Neural cell (in vitro differentiated cells): ENCODE data around the gene SOBP. TPM values are rescaled to one million over a fixed set of nuclear protein-coding genes. Genes with fewer than 3 reads are reported as not detected.

Experiments
- H2AFZ ChIP-seq: fragments of 200-600, 300-800 bp; sonication (generic), shearing (Covaris generic); 2 replicates; pipeline ENCODE4 v1.6.0; 2014; ENCODE audit warnings: low read depth, mild to moderate bottlenecking, antibody characterized with exemption, low read length, moderate library complexity
- H3F3A ChIP-seq: fragments of 200-600 bp; shearing (Covaris generic); 2 replicates; pipeline ENCODE4 v1.6.1; 2016; ENCODE audit warnings: mild to moderate bottlenecking, moderate library complexity, mixed read lengths, antibody characterized with exemption, low read length; ENCODE audit not compliant: insufficient read depth, poor library complexity, severe bottlenecking
- H3K27ac ChIP-seq: fragments of 200-600, 300-800 bp; sonication (generic), shearing (Covaris generic); 2 replicates; pipeline ENCODE4 v1.5.1; 2014; ENCODE audit warnings: mild to moderate bottlenecking, low read length, moderate library complexity
- H3K27me3 ChIP-seq: fragments of 300-800, 200-600 bp; sonication (generic), shearing (Covaris generic); 2 replicates; pipeline ENCODE4 v1.6.0; 2014; ENCODE audit warnings: mild to moderate bottlenecking, low read depth, low read length, moderate library complexity; ENCODE audit not compliant: insufficient read depth
- H3K36me3 ChIP-seq: fragments of 300-800, 200-600 bp; sonication (generic), shearing (Covaris generic); 2 replicates; pipeline ENCODE4 v1.5.1; 2014; ENCODE audit warnings: mild to moderate bottlenecking, antibody characterized with exemption, low read length, moderate library complexity; ENCODE audit not compliant: insufficient read depth
- H3K4me2 ChIP-seq: fragments of 300-800, 200-600 bp; sonication (generic), shearing (Covaris generic); 2 replicates; pipeline ENCODE4 v1.6.0; 2014; ENCODE audit warnings: mild to moderate bottlenecking, low read length
- H3K4me3 ChIP-seq: fragments of 300-800, 200-600 bp; sonication (generic), shearing (Covaris generic); 2 replicates; pipeline ENCODE4 v1.5.1; 2014; ENCODE audit warnings: mild to moderate bottlenecking, low read length, moderate library complexity
- H3K79me2 ChIP-seq: fragments of 200-600 bp; shearing (Covaris generic); replicated peaks from 2 replicates; pipeline ENCODE4 v1.6.0; 2014; ENCODE audit warnings: mild to moderate bottlenecking, low read length, moderate library complexity; ENCODE audit not compliant: insufficient read depth
- H3K9ac ChIP-seq: fragments of 300-800, 200-600 bp; sonication (generic), shearing (Covaris generic); 2 replicates; pipeline ENCODE4 v1.6.1; 2016; ENCODE audit warnings: mild to moderate bottlenecking, low read length, mixed read lengths
- H3K9me2 ChIP-seq: fragments of 200-600 bp; shearing (Covaris generic); 2 replicates; pipeline ENCODE4 v1.6.1; 2016; ENCODE audit warnings: mild to moderate bottlenecking, low read length, mixed read lengths; ENCODE audit not compliant: insufficient read depth
- H3K9me3 ChIP-seq: fragments of 200-600, 300-800 bp; sonication (generic), shearing (Covaris generic); 2 replicates; pipeline ENCODE4 v1.6.1; 2016; ENCODE audit warnings: mild to moderate bottlenecking, mixed run types, low read length, moderate library complexity, mixed read lengths
- H4K20me1 ChIP-seq: fragments of 200-600 bp; shearing (Covaris generic); 2 replicates; pipeline ENCODE4 v1.6.1; 2016; ENCODE audit warnings: mild to moderate bottlenecking, mixed run types; ENCODE audit not compliant: insufficient read depth
- EP300 ChIP-seq: fragments of 450-650 bp; conservative IDR thresholded peaks from 2 replicates; pipeline ENCODE4 v1.6.1; 2014; ENCODE audit warnings: antibody characterized with exemption, mild to moderate bottlenecking, moderate library complexity; ENCODE audit not compliant: poor library complexity, severe bottlenecking
- EZH2 ChIP-seq: fragments of 200-600, 300-800 bp; shearing (Covaris generic), sonication (generic); IDR thresholded peaks from 2 replicates; pipeline ENCODE4 v1.6.1; 2014; ENCODE audit warnings: antibody characterized with exemption, low read length, borderline replicate concordance, mild to moderate bottlenecking; ENCODE audit not compliant: insufficient read depth, poor library complexity, severe bottlenecking
- MXI1 ChIP-seq: fragments of 450-650 bp; conservative IDR thresholded peaks from 2 replicates; pipeline ENCODE4 v1.6.1; 2014; ENCODE audit warnings: antibody characterized with exemption, mild to moderate bottlenecking; ENCODE audit not compliant: poor library complexity, severe bottlenecking
- POLR2AphosphoS5 ChIP-seq: IDR thresholded peaks from 2 replicates; pipeline ENCODE4 v1.6.1; 2012
- RAD21 ChIP-seq: fragments of 450-650 bp; conservative IDR thresholded peaks from 2 replicates; pipeline ENCODE4 v1.6.1; 2014; ENCODE audit warnings: antibody characterized with exemption, mild to moderate bottlenecking, moderate library complexity
- SMC3 ChIP-seq: fragments of 450-650 bp; conservative IDR thresholded peaks from 2 replicates; pipeline ENCODE4 v1.6.1; 2014; ENCODE audit warnings: antibody characterized with exemption, mild to moderate bottlenecking, moderate library complexity; ENCODE audit not compliant: poor library complexity
- TAF1 ChIP-seq: IDR thresholded peaks from 2 replicates; pipeline ENCODE4 v1.6.1; 2012; ENCODE audit warnings: low read depth
- polyA plus RNA-seq: library from polyadenylated mRNA; depleted of rRNA; stranded (reverse); fragments of >200 nt; gene quantifications from 2 replicates; pipeline ENCODE4 v1.2.3, GENCODE V29; 2014
- TF ChIP-seq, protein P1 (sequence below): IDR thresholded peaks from 2 replicates; pipeline ENCODE4 v1.6.1; 2012; ENCODE audit warnings: borderline replicate concordance
- TF ChIP-seq, protein P2 (sequence below): fragments of 450-650 bp; IDR thresholded peaks from 2 replicates; pipeline ENCODE4 v1.5.1; 2014; ENCODE audit warnings: antibody characterized with exemption, mild to moderate bottlenecking, moderate library complexity; ENCODE audit not compliant: poor library complexity, severe bottlenecking

The SOBP gene
- polyA plus RNA-seq, 1 donor from 2014 or later, result 16.4 TPM

DNA sequence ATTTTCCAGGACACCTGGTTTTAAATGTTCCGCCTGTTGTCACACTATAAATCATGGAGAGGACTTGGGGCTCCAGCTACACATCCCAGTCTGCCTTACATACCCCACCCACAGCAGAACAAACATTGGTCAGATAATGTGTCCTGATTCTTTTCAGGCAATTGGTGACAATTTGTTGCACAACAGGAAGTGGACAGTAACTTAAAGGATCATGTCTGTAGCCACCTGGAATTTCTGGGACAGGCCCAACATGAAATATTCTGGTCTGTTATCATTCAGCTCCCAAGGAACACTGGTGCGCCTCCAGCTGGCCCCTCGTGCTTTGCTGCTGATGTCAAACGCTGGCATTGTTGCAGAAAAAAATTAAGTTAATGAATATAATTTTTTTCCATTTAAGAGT, 117.2 kb downstream of the SOBP start:
- Histone ChIP-seq H3K79me2 (no peaks in the 10 kb centered on the region), H3K27me3 (no peaks in the 10 kb centered on the region), H3K36me3 (no peaks in the 10 kb centered on the region), H3K4me2 (no peak overlapping the region), H4K20me1 (no peaks in the 10 kb centered on the region), H3K9ac (no peak overlapping the region), H3K9me3 (no peaks in the 10 kb centered on the region), H2AFZ (no peak overlapping the region), H3K4me3 (no peak overlapping the region), H3K9me2 (no peaks in the 10 kb centered on the region), H3F3A (no peaks in the 10 kb centered on the region), H3K27ac (no peak overlapping the region)
- TF ChIP-seq SMC3 (no peak), MXI1 (no peak), EZH2 (no peak), TAF1 (no peak), POLR2AphosphoS5 (no peak), EP300 (no peak), RAD21 (no peak)
- TF ChIP-seq, protein P1, sequence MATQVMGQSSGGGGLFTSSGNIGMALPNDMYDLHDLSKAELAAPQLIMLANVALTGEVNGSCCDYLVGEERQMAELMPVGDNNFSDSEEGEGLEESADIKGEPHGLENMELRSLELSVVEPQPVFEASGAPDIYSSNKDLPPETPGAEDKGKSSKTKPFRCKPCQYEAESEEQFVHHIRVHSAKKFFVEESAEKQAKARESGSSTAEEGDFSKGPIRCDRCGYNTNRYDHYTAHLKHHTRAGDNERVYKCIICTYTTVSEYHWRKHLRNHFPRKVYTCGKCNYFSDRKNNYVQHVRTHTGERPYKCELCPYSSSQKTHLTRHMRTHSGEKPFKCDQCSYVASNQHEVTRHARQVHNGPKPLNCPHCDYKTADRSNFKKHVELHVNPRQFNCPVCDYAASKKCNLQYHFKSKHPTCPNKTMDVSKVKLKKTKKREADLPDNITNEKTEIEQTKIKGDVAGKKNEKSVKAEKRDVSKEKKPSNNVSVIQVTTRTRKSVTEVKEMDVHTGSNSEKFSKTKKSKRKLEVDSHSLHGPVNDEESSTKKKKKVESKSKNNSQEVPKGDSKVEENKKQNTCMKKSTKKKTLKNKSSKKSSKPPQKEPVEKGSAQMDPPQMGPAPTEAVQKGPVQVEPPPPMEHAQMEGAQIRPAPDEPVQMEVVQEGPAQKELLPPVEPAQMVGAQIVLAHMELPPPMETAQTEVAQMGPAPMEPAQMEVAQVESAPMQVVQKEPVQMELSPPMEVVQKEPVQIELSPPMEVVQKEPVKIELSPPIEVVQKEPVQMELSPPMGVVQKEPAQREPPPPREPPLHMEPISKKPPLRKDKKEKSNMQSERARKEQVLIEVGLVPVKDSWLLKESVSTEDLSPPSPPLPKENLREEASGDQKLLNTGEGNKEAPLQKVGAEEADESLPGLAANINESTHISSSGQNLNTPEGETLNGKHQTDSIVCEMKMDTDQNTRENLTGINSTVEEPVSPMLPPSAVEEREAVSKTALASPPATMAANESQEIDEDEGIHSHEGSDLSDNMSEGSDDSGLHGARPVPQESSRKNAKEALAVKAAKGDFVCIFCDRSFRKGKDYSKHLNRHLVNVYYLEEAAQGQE, result no peak
- TF ChIP-seq, protein P2, sequence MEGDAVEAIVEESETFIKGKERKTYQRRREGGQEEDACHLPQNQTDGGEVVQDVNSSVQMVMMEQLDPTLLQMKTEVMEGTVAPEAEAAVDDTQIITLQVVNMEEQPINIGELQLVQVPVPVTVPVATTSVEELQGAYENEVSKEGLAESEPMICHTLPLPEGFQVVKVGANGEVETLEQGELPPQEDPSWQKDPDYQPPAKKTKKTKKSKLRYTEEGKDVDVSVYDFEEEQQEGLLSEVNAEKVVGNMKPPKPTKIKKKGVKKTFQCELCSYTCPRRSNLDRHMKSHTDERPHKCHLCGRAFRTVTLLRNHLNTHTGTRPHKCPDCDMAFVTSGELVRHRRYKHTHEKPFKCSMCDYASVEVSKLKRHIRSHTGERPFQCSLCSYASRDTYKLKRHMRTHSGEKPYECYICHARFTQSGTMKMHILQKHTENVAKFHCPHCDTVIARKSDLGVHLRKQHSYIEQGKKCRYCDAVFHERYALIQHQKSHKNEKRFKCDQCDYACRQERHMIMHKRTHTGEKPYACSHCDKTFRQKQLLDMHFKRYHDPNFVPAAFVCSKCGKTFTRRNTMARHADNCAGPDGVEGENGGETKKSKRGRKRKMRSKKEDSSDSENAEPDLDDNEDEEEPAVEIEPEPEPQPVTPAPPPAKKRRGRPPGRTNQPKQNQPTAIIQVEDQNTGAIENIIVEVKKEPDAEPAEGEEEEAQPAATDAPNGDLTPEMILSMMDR, result no peak

DNA sequence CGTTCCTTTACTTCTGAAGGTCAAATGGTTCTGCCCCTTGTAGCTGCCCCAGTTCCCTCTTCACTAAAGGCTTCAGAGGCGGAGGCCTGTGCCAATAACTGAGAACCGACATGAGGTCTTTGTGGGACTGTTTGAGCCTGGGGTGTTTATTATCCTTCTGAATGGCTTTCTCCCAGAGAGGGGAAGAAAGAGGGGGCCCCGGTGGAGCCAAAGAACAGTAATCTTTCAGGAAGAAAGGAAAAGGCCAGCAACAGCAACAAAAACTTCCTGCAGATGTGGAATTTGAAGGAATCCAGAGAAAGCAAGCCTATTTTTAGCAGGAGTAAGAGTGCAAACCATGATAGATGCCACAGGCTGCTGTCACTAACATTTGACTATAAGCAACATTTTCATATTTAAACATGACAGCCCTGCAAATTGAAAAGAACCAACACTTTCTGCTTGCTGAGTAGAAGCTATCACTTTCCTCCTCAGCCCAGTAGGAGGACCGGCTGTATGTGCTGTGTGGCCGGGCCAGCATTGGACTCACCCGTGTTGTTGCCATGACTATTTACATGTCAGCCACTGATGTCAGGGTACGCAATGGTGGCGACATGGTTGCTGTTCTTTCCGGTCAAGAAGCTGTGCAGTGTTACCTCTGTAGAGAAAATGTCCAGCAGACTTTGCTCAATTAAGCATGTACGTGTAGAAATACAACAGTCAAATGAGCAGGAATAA, 121.3 kb downstream of the SOBP start:
- Histone ChIP-seq H3K27ac (no peak overlapping the region), H3K9me2 (no peaks in the 10 kb centered on the region), H3K4me3 (no peak overlapping the region), H3F3A (no peaks in the 10 kb centered on the region), H2AFZ (no peak overlapping the region), H3K27me3 (no peaks in the 10 kb centered on the region), H4K20me1 (no peaks in the 10 kb centered on the region), H3K79me2 (peaks cover 4% of the 10 kb centered on the region), H3K9ac (no peak overlapping the region), H3K9me3 (no peaks in the 10 kb centered on the region), H3K36me3 (no peaks in the 10 kb centered on the region), H3K4me2 (no peak overlapping the region)
- TF ChIP-seq, protein P1, result no peak
- TF ChIP-seq EZH2, result no peak
- TF ChIP-seq TAF1, result no peak
- TF ChIP-seq RAD21, result no peak
- TF ChIP-seq, protein P2, result no peak
- TF ChIP-seq POLR2AphosphoS5, result no peak
- no peak for TF ChIP-seq EP300
- no peak for TF ChIP-seq MXI1
- no peak for TF ChIP-seq SMC3
